Colonic mucosa (tissue), 4 donors: ENCODE measurements around the gene TRAPPC14. TPM values are rescaled to one million over a fixed set of nuclear protein-coding genes. Genes with fewer than 3 reads are reported as not detected.
"Not testable (repeated sequence)": the region's sequence is repeated elsewhere in the genome, so short reads cannot be mapped to it uniquely, and the experiment has no call there.

ENCODE experiments used
- DNase-seq: peaks from one replicate; pipeline ENCODE4 v3.0.0-alpha.2; 2020
- H3K27ac ChIP-seq: fragments of 200-600 bp; one replicate; pipeline ENCODE4 v1.8.0; 2021
- H3K27me3 ChIP-seq: fragments of 200-600 bp; one replicate; pipeline ENCODE4 v1.8.0; 2021
- H3K36me3 ChIP-seq: fragments of 200-600 bp; one replicate; pipeline ENCODE4 v1.8.0; 2021
- H3K4me1 ChIP-seq: fragments of 200-600 bp; one replicate; pipeline ENCODE4 v1.8.0; 2021; ENCODE audit warnings: mild to moderate bottlenecking
- H3K4me3 ChIP-seq: fragments of 200-600 bp; one replicate; pipeline ENCODE4 v1.8.0; 2021
- H3K9ac ChIP-seq, 2 donors: one replicate each; pipeline ENCODE4 v1.7.0; 2013; ENCODE audit warnings: control low read depth in 2 of 2, low read depth in 2 of 2, low read length in 2 of 2
- H3K9me3 ChIP-seq: fragments of 200-600 bp; one replicate; pipeline ENCODE4 v1.8.0; 2021
- CTCF ChIP-seq: fragments of 200-600 bp; IDR thresholded peaks from one replicate; pipeline ENCODE4 v1.8.0; 2022; ENCODE audit warnings: antibody characterized with exemption, mild to moderate bottlenecking
- intact Hi-C: fragments of 100-400 bp; cut with DNase I; formaldehyde crosslinking; loops from one replicate; pipeline ENCODE4 v1.14.1; 2022
- total RNA-seq, 2 donors: library from RNA; stranded (reverse); fragmentation: NEBNext Ultra II Directional in 1 of 2; extraction: Animal tissue kit (Norgen Biotek cat#: 25700) in 1 of 2; gene quantifications; one replicate each; pipeline ENCODE4 v1.2.1, GENCODE V29; 2021
- donor health status: healthy.
- donor health status: DM: no; HTN: no; CAD: no.
- donor health status: DM: no; HTN: no; CAD: no.

The TRAPPC14 gene
- total RNA-seq, 2 donors from 2014 or later = 40.3 to 69.5 TPM

GRCh38 chr7:100152937-100153666 lies 5.4 kb downstream of the TRAPPC14 start:
- no peak for TF ChIP-seq CTCF
- Histone ChIP-seq H3K27me3 (no peaks in the 10 kb centered on the region), H3K36me3 (no peaks in the 10 kb centered on the region), H3K9me3 (no peaks in the 10 kb centered on the region), H3K27ac (peak overlapping the region; percentile 75), H3K4me1 (peaks cover 37% of the 10 kb centered on the region), H3K4me3 (no peak overlapping the region), H3K9ac (peak overlapping the region in 1 of 2 donors; percentile 35)
- intact Hi-C loops = no loop called here
- no peak for DNase-seq

- Histone ChIP-seq H3K9ac (no peak overlapping the region), H3K36me3 (no peaks in the 10 kb centered on the region), H3K9me3 (no peaks in the 10 kb centered on the region), H3K4me3 (no peak overlapping the region), H3K27me3 (no peaks in the 10 kb centered on the region), H3K27ac (peak overlapping the region; percentile 75), H3K4me1 (peaks cover 34% of the 10 kb centered on the region)
- no peak for DNase-seq
- no peak for TF ChIP-seq CTCF
- intact Hi-C loops = no loop called here
Measured at GRCh38 chr7:100152404-100152803, 6.1 kb downstream of the TRAPPC14 start.

DNA sequence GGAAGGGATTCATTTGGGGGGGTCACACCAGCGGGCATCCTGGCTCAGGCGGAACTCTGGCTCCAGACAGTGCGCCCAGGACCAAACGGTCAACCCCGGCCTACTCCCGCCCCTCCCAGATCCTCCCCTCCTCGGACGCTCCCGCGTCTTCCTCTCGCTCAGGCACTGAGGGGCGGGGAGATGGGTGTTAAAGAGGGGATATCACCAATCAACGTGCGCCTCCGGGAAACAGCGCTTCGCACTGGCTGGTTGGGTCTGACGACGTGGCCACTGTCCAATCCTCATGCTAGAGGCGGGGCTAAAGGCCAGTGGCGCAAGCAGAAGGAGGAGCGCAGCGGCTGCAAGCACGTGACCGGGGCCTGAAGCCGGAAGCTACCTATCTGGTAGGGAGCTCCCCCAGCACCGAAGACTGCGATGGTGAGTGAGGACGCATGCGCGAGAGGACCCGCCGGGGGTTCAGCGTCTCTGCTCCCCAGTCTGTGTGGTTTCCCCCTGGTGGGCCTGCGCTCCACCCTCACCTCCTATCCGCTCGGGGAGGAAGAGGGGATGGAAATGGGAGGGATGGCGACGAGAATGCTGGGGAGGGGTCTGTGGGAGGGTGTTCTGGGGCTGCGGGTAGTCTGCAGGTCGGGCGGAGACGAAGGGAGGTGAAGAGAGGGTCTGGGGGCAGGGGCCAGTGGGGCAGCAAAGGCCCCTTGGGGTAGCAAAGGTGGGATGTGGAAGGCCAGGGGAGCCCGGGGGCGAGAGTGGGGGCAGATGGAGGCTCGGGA lies 9.8 kb downstream of the TRAPPC14 start, which contains the start of gene LAMTOR4:
Gene LAMTOR4, plus strand, starts transcription at position 360 of the 770 bp plus-strand sequence. Its CDS starts 55 bp downstream, at position 415.
- peak within 1 kb of the TSS; percentile 56 for H3K27ac ChIP-seq
- H3K36me3 ChIP-seq = no peaks in the 10 kb centered on the region
- no peaks in the 10 kb centered on the region for H3K27me3 ChIP-seq
- peak; percentile 99 for DNase-seq
- peak within 1 kb of the TSS; percentile 99 for H3K9ac ChIP-seq
- intact Hi-C loops = no loop called here
- peaks cover 8% of the 10 kb centered on the region for H3K4me1 ChIP-seq
- H3K4me3 ChIP-seq = peak within 1 kb of the TSS; percentile 67
- TF ChIP-seq CTCF = no peak
- no peaks in the 10 kb centered on the region for H3K9me3 ChIP-seq

- H3K9ac ChIP-seq = peak overlapping the region; percentile 63 to 99
- H3K27ac ChIP-seq = peak overlapping the region; percentile 56
- no peaks in the 10 kb centered on the region for H3K9me3 ChIP-seq
- H3K4me1 ChIP-seq = peaks cover 4% of the 10 kb centered on the region
- no peaks in the 10 kb centered on the region for H3K36me3 ChIP-seq
- H3K4me3 ChIP-seq = peak overlapping the region; percentile 67
- no peaks in the 10 kb centered on the region for H3K27me3 ChIP-seq
- no peak for TF ChIP-seq CTCF
- intact Hi-C loops = no loop called here
- DNase-seq = no peak
Measured at GRCh38 chr7:100148225-100148558, 10.3 kb downstream of the TRAPPC14 start.

GRCh38 chr7:100147278-100147677 lies 11.2 kb downstream of the TRAPPC14 start:
- no peak for DNase-seq
- Histone ChIP-seq H3K27me3 (no peaks in the 10 kb centered on the region), H3K9me3 (no peaks in the 10 kb centered on the region), H3K4me1 (no peaks in the 10 kb centered on the region), H3K4me3 (no peak overlapping the region), H3K36me3 (no peaks in the 10 kb centered on the region), H3K9ac (no peak overlapping the region), H3K27ac (no peak overlapping the region)
- intact Hi-C loops = no loop called here
- TF ChIP-seq CTCF = no peak

DNA sequence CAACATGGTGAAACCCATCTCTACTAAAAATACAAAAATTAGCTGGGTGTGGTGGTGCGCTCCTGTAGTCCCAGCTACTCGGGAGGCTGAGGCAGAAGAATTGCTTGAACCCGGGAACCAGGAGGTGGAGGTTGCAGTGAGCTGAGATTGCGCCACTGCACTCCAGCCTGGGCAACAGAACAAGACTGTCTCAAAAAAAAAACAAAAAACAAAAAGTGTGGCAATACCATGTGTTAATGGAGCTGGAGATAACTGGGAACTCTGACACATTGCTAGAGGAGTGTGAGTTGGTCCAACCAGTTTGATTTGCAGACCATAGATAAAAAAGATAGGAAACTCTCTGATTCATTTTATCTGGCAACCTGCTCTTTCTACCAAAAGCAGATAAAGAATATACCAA lies 12.2 kb downstream of the TRAPPC14 start:
- H3K9ac ChIP-seq, intact Hi-C loops, H3K4me1 ChIP-seq, H3K27me3 ChIP-seq, H3K27ac ChIP-seq, DNase-seq, H3K4me3 ChIP-seq, H3K36me3 ChIP-seq, H3K9me3 ChIP-seq: not testable (repeated sequence)
